Measurements from ENCODE around the gene FRS2.

- no peak for TF ChIP-seq EZH2 (IDR thresholded peaks at IDR 0.05; ENCODE audit: low read length, unreplicated experiment)
- TF ChIP-seq, protein P1, sequence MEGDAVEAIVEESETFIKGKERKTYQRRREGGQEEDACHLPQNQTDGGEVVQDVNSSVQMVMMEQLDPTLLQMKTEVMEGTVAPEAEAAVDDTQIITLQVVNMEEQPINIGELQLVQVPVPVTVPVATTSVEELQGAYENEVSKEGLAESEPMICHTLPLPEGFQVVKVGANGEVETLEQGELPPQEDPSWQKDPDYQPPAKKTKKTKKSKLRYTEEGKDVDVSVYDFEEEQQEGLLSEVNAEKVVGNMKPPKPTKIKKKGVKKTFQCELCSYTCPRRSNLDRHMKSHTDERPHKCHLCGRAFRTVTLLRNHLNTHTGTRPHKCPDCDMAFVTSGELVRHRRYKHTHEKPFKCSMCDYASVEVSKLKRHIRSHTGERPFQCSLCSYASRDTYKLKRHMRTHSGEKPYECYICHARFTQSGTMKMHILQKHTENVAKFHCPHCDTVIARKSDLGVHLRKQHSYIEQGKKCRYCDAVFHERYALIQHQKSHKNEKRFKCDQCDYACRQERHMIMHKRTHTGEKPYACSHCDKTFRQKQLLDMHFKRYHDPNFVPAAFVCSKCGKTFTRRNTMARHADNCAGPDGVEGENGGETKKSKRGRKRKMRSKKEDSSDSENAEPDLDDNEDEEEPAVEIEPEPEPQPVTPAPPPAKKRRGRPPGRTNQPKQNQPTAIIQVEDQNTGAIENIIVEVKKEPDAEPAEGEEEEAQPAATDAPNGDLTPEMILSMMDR (conservative IDR thresholded peaks at IDR 0.05; ENCODE audit: low read depth, low read length): no peak
These were observed 31.1 kb downstream of the FRS2 start for GRCh38 chr12:69501154-69501895.

Measured in PC-3 (cell line).